ENCODE measurements around the gene PARK7. TPM values are rescaled to one million over a fixed set of nuclear protein-coding genes. Genes with fewer than 3 reads are reported as not detected.

PARK7 gene
- total RNA-seq, 1 experiment from 2014 or later: 370 TPM

GRCh38 chr1:7960165-7960564, 1.3 kb upstream of the PARK7 start:
- H3K4me1 ChIP-seq (ENCODE audit: control insufficient read depth in 1 of 2, insufficient read depth in 2 of 2, low read length in 2 of 2): peaks cover 2 to 16% of the 10 kb centered on the region in 2 experiments; a peak in 3 of 4 replicates
- ATAC-seq (no peak), DNase-seq (ENCODE audit: low read depth, low spot score) (no peak)
- BruUV-seq (replicated peaks): no TSS peak
- peak overlapping the region; percentile 77 for H3K4me2 ChIP-seq (ENCODE audit: low read length)
- peak overlapping the region; percentile 89 for H3K9ac ChIP-seq (ENCODE audit: low read length)
- no peaks in the 10 kb centered on the region for H3K27me3 ChIP-seq (ENCODE audit: insufficient read depth, low read length)
- no peaks in the 10 kb centered on the region for H4K20me1 ChIP-seq (ENCODE audit: insufficient read depth)
- H3K9me2 ChIP-seq (ENCODE audit: insufficient read depth): no peaks in the 10 kb centered on the region
- intact Hi-C loops (cut with micrococcal nuclease): loop anchor here (5.0 kb wide), 2 partner anchors 178 to 293 kb away; partner anchors contain the start of gene PER3
- ChIA-PET RAD21 (ENCODE audit: low non-redundant PET in 1 of 2, low total read pairs in 2 of 2, uncharacterized antibody in 2 of 2, unreplicated experiment in 2 of 2) (no interaction called here), CTCF (no interaction called here), POLR2A (no interaction called here)
- H3K36me3 ChIP-seq (ENCODE audit: control insufficient read depth in 1 of 2, insufficient read depth in 2 of 2, low read length in 2 of 2): peaks cover 15 to 23% of the 10 kb centered on the region in 2 experiments; a peak in 3 of 4 replicates
- no peak overlapping the region for H2AFZ ChIP-seq (ENCODE audit: low read depth, low read length, poor library complexity, severe bottlenecking)
- peak overlapping the region; percentile 69 to 79 for H3K4me3 ChIP-seq (replicated peaks in 1 of 2; ENCODE audit: low read depth in 1 of 2, low read length in 2 of 2)
- TF ChIP-seq JUND (IDR thresholded peaks at IDR 0.05): no peak
- no peak for TF ChIP-seq POLR2AphosphoS5 (IDR thresholded peaks at IDR 0.05; ENCODE audit: low read depth, low read length)
- TF ChIP-seq CTCF (IDR thresholded peaks at IDR 0.05 in 2 of 3, conservative IDR thresholded peaks at IDR 0.05 in 1 of 3; ENCODE audit: borderline replicate concordance in 1 of 3, insufficient read depth in 1 of 3, low read depth in 2 of 3, low read length in 2 of 3): no peak
- TF ChIP-seq RAD21 (IDR thresholded peaks at IDR 0.05; ENCODE audit: low read depth): no peak
- TF ChIP-seq CBX3 (IDR thresholded peaks at IDR 0.05; ENCODE audit: low read depth): no peak
- no peak for TF ChIP-seq SP1 (IDR thresholded peaks at IDR 0.05; ENCODE audit: low read depth)
- no peaks in the 10 kb centered on the region for H3K9me3 ChIP-seq (ENCODE audit: control insufficient read depth in 1 of 2, insufficient read depth in 1 of 2, low read depth in 1 of 2, low read length in 2 of 2)
- H3K27ac ChIP-seq (ENCODE audit: low read depth, low read length): peak overlapping the region; percentile 87; the same call in 1 of the 2 replicates
- peaks cover 49% of the 10 kb centered on the region for H3K79me2 ChIP-seq (ENCODE audit: insufficient read depth, low read length)

GRCh38 chr1:7960867-7961215, 670 bp upstream of the PARK7 start:
- RAD21 ChIA-PET (ENCODE audit: low non-redundant PET in 1 of 2, low total read pairs in 2 of 2, uncharacterized antibody in 2 of 2, unreplicated experiment in 2 of 2): no interaction called here
- POLR2A ChIA-PET: interaction anchor here (0.9 to 1.4 kb wide), 3 partner anchors 11 to 382 kb away, joined by 4 read pairs; no protein-coding TSS in a partner anchor

More at GRCh38 chr1:7960867-7961215, 670 bp upstream of the PARK7 start:
- Histone ChIP-seq H2AFZ (ENCODE audit: low read depth, low read length, poor library complexity, severe bottlenecking) (no peak overlapping the region), H3K27me3 (ENCODE audit: insufficient read depth, low read length) (no peaks in the 10 kb centered on the region), H3K27ac (ENCODE audit: low read depth, low read length) (peak overlapping the region; percentile 87), H3K4me2 (ENCODE audit: low read length) (peak overlapping the region; percentile 77), H3K9me2 (ENCODE audit: insufficient read depth) (no peaks in the 10 kb centered on the region), H3K79me2 (ENCODE audit: insufficient read depth, low read length) (peaks cover 56% of the 10 kb centered on the region), H3K9ac (ENCODE audit: low read length) (peak overlapping the region; percentile 89), H3K36me3 (ENCODE audit: control insufficient read depth in 1 of 2, insufficient read depth in 2 of 2, low read length in 2 of 2) (peaks cover 22 to 27% of the 10 kb centered on the region in 2 experiments; a peak in 3 of 4 replicates), H4K20me1 (ENCODE audit: insufficient read depth) (no peaks in the 10 kb centered on the region), H3K9me3 (ENCODE audit: control insufficient read depth in 1 of 2, insufficient read depth in 1 of 2, low read depth in 1 of 2, low read length in 2 of 2) (no peaks in the 10 kb centered on the region), H3K4me1 (ENCODE audit: control insufficient read depth in 1 of 2, insufficient read depth in 2 of 2, low read length in 2 of 2) (peaks cover 2 to 16% of the 10 kb centered on the region in 2 experiments; a peak in 3 of 4 replicates), H3K4me3 (replicated peaks in 1 of 2; ENCODE audit: low read depth in 1 of 2, low read length in 2 of 2) (peak overlapping the region; percentile 69 to 79)
- DNase-seq (ENCODE audit: low read depth, low spot score): no peak
- no peak; the same call in 1 of the 2 replicates for ATAC-seq
- no peak for TF ChIP-seq REST (IDR thresholded peaks at IDR 0.05; ENCODE audit: low read depth)
- no peak for TF ChIP-seq ZBTB33 (IDR thresholded peaks at IDR 0.05; ENCODE audit: extremely low read depth, insufficient replicate concordance, low read length)
- no peak for TF ChIP-seq EZH2phosphoT487 (IDR thresholded peaks at IDR 0.05; ENCODE audit: borderline replicate concordance)
- TF ChIP-seq POLR2AphosphoS5 (IDR thresholded peaks at IDR 0.05; ENCODE audit: low read depth, low read length): no peak
- TF ChIP-seq EZH2 (IDR thresholded peaks at IDR 0.05): no peak
- no peak for TF ChIP-seq ZFX (IDR thresholded peaks at IDR 0.05)
- no peak for TF ChIP-seq RAD21 (IDR thresholded peaks at IDR 0.05; ENCODE audit: low read depth)
- BruUV-seq (replicated peaks): TSS peak; percentile 96
- intact Hi-C loops (cut with micrococcal nuclease): loop anchor here (5.0 kb wide), 2 partner anchors 179 to 294 kb away; partner anchors contain the start of gene PER3
- CTCF ChIA-PET: interaction anchor here (1.1 kb wide), 1 partner anchor 292 kb away, joined by 3 read pairs; no protein-coding TSS in a partner anchor
